HG03378 (cell line): Measurements from ENCODE around the gene CCDC18.
"Not testable (repeated sequence)": the region's sequence is repeated elsewhere in the genome, so short reads cannot be mapped to it uniquely, and the experiment has no call there.

Experiments
- ATAC-seq: cut with Tn5 transposase; IDR thresholded peaks from one replicate; pipeline ENCODE4 v1.9.1; 2021; ENCODE audit warnings: mild to moderate bottlenecking, moderate library complexity; ENCODE audit not compliant: unreplicated experiment

Gene CCDC18

GRCh38 chr1:93174638-93175037, 5.9 kb upstream of the CCDC18 start:
- ATAC-seq: not testable (repeated sequence)

GRCh38 chr1:93177991-93178390, 2.5 kb upstream of the CCDC18 start:
- ATAC-seq: no peak

DNA sequence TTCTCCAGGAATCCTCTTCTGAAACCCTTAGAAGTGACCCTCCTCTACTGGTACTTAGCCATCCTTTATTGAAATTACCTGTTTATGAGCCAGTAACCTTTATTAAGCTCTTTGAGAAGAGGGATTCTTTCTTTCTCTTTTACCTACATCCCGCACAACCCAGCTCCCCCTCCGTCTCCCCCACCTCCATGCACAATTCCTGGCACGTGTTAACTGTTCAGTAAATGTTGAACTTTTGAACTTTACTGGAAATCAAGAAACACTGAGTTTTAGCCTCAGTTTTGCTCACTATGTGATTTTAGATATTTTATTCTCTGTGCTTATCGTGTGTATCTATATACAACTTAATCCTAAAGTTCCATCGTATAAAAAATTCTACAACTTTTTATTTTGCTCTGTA, 2.1 kb upstream of the CCDC18 start:
- ATAC-seq: no peak

DNA sequence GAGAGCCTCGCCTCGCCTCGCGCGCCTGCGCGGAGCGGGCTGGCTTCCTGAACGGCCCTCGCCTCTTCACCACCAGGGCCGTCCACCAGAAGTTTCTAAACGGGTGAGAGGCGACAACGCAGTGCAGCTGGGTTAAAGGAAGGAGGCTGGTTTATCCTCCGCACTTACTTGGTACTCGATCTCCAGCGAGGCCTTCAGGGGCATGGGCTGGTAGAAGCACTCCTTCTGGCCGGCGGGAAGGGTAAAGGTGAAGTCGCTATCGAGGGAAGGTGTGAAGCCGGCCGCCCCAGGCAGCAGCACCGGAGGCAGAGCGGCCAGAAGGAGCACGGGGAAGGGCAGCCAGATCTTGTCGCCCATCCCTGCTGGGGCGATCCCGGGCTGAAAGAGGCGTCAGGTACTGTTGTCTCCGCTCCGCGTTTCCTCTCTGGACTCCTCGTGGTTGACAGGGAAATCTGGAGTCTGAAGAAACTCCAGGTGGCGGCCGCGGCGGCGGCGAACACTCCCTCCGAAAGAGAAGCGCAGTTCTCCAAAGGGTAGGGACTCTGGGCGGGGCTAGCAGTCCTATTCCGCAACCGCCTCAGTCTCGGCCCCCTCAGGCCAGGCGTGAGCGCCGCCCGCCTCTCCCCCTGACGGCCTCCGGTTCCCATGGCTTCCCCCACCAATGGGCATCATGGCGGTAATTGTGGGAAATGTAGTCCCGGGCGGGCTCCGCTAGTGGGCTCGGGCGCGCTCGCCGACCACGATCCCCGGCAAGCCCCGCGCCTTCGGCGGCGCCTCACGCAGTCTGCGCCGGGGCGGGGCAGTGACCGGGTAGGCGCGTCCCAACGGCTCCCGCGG, 420 bp upstream of the CCDC18 start, which contains the start of gene TMED5:
TMED5 (minus strand) TSS at position 528 of the 837 bp plus-strand sequence; CDS start at position 357, 171 bp downstream.
- peak; percentile 82 for ATAC-seq

DNA sequence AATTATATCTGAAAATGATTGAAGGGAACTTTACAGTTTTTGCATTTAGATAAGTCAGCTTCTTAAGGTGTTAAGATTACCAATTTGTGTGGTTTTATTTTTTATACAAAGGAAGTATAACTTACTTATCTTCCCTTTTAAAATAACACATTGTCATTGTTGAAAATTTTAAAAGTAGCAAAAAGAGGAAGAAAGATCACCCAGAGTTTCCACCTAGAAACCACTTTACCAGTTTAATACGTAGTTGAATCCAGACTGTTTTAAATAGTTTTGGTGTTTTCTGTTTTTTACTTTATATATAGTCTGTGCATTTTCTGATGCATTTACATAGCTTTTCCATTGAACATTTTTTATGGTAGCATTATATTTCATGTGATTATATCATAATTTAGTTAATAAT, 6.1 kb downstream of the CCDC18 start:
- no peak for ATAC-seq

GRCh38 chr1:93190432-93190831, 9.9 kb downstream of the CCDC18 start:
- ATAC-seq: no peak

DNA sequence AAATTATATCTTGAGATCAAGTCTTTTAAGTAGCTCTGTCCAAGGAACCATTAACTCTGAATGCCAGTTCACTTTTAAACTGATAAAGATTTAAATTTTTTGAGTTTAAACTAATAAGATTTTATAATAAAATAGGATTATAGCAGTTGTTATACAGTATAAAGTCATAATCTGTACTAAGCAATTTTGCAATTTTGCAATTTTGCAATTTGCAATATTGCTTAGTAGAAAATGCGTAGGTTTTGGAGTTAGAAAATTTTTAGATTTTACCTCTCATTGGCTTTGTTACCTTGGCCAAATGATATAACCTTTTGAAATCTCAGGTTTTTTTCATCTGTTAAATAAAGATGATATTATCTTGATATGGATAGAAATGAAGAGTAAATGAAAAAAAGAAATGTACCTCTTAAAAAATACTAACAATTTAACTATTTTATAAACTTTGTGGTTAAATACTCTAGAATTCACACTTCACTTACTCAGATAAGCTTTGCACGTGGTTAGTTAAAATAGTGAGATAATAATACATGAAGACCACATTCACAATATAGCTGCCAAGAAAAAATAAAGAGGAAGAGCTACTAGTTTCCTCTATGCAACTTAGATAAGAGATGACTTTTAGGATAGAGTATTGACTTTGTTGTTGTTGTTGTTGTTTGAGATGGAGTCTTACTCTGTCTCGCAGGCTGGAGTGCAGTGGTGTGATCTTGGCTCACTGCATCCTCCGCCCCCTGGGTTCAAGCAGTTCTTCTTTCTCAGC, 13.9 kb downstream of the CCDC18 start:
- ATAC-seq: no peak

DNA sequence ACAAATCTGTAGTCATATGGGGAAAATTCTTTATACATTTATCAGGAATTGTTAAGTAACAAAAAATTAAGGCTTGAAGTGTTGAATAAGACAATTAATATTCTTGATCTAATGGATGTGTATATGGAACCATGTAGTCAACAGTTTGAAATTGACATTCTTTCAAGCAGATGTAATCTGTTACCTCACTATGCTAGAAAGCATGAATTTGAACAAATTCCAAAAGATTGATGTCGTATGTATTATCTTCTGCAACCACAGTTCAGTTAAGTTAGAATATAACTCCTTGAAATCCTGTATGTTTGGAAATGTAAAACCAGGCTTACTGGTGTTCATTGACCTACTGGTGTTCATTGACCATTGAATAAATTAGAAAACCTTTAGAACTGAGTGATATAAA, 16.1 kb downstream of the CCDC18 start:
- no peak for ATAC-seq

DNA sequence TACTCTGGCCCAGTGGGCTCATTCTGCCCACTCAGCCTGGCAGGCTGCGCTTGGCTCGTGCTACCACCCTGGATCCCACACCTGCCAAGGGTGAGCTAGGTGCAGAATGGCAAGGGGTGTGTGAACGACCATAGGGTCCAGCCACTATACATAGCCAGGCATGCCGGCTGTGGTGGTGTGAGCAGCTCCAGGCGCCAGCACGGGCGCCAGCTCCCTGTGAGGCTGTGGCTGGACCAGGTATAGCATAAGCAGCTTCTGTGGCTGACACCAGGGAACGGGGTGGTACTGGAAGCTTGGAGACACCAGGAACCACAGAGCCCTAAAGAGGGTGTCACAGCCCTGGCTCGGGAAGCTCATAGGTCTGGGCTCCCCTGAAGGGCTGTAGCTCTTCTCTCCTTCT, 18.6 kb downstream of the CCDC18 start:
- no peak for ATAC-seq

DNA sequence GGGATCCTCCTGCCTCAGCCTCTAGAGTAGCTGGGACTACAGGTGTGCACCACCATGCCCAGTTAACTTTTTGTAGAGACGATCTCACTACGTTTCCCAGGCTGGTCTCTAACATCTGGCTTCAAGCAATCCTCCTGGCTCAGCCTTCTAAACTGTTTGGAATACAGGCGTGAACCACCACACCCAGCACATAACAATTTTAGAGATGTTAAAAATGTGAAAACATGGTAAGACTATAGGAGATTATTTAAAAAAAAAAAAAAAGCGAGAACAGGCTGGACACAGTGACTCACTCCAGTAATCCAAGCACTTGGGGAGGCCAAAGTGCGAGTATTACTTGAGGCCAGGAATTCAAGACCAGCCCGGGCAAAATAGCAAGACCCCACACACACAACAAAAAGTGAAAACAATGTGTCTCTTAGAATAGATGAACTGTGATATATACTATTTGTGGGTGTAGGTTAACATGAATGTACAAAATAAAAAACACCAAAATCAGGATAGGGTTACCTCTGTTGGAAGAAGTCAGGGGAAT, 19.6 kb downstream of the CCDC18 start:
- no peak for ATAC-seq

- no peak for ATAC-seq
Measured at GRCh38 chr1:93200714-93201113, 20.2 kb downstream of the CCDC18 start.

DNA sequence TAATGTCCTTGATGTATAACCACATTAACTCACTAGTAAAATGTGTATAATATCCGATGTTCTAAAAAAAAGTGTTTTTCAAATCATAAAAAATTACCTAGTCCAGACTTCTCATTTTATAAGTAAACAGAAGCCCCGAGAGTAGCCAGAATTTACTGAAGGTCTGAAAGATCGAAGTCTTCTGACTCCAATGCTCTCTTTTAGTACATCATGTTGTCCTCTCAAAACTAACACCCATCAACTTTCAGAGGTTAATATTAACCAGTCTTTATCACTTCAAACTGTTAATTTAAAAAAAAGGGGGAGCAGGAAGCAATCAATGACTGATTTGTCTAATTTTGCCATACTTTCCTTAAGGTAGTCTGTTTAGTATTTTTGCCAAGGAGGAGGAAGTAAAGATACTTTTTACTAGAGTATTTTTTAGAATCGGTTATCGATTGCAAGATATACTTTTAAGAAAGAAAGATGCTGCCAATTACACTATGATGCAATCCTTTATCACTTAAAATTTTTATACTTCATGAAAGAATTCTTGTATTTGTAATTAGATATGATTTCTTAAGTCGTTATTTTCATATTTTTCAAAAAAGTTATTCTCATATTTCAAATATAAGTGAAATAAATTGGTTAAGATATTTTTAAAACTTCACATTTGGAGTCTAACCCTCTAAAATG, 25.5 kb downstream of the CCDC18 start:
- no peak for ATAC-seq

- ATAC-seq: no peak
Measured at GRCh38 chr1:93206567-93206954, 26.0 kb downstream of the CCDC18 start.

- ATAC-seq: no peak
Measured at GRCh38 chr1:93207211-93207610, 26.7 kb downstream of the CCDC18 start.

- no peak for ATAC-seq
Measured at GRCh38 chr1:93215322-93215721, 34.8 kb downstream of the CCDC18 start.

DNA sequence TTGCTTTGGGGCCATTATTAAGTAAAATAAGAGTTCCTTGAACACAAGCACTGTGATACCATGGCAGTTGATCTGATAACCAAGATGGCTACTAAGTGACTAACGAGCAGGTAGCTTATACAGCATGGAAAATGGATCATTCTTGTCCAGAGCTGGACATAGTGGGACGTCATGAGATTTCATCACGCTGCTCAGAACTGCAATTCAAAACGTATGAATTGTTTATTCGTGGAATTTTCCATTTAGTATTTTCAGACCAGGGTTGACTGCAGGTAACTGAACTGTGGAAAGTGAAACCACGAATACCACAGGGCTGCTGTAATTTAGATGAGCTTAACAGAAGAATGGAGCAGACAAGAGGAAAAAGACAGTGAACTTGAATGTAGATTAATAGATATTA, 38.9 kb downstream of the CCDC18 start:
- ATAC-seq: peak; percentile 81

GRCh38 chr1:93220716-93221115, 40.2 kb downstream of the CCDC18 start:
- ATAC-seq: not testable (repeated sequence)

GRCh38 chr1:93221913-93222312, 41.4 kb downstream of the CCDC18 start:
- ATAC-seq: no peak

DNA sequence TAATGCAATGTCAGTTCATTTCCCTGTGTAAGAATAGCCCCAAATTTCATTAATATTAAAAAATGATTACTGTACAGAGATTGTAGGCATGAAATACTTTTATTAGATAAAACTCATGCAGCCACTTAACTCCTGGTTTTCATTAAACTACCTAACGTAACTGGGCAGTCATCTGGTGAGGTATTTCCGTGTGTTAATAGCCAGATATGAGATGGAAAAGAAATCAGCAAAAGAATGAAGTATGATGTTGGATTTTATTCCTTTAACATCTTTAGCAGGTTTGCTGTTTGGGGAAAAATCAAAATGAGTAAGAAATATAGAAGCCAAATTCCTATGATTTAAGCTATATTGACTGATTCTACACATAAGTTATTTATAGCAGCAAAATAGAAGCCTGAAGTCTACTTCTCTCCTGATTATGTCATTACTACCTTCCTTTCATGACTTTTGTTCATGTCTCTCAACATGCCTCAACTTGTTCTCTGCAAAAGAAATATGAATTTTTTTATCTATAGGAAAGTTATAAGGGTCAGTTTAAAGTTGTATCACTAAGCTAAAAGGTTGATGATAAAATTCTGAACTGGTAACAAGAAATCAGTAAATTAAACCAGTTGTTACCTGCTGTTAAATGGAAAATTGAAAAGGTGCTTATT, 42.6 kb downstream of the CCDC18 start:
- no peak for ATAC-seq

DNA sequence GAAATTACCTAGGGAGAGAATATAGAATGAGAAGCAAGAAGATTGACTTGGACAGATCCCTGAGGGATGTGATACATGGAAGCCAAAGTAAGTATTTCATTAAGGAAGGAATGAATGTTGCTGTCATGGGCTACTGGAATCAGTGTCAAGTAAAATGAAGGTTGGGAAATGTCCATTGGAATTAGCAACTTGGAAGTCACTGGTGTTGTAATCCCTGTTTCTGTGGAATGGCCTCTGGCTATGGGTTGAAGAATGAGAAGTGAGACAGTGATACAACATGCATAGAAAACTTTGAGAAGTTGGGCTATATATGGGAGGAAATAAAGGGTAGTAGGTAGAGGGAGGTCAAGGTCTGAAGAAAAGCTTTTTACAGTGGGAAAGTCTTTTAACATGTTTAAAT, 54.7 kb downstream of the CCDC18 start:
- no peak for ATAC-seq

DNA sequence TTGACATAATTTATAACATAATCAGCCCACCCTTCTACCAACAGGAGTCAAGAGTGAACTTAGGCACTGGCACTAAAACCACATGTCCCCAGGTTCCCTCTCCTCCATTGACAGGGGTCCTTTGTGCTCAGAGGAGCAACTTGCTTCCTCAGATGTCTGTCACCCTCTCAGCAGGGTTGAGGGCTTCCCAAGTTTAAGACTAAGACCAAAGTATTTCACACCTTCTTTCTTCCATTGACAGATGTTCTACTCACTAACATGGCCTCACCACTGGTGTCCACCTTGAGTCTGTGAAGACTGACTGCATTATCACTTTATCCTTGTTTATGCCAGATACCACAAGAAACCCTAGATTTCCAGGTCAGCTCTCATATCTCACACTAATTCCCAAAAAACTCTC, 56.5 kb downstream of the CCDC18 start:
- ATAC-seq: no peak
